Lower lobe of right lung (tissue), 2 donors: ENCODE data around the gene COQ9. TPM values are rescaled to one million over a fixed set of nuclear protein-coding genes. Genes with fewer than 3 reads are reported as not detected.
"Not testable (repeated sequence)": the region's sequence is repeated elsewhere in the genome, so short reads cannot be mapped to it uniquely, and the experiment has no call there.

Source experiments
- ATAC-seq, 2 donors: fragments of 200-7000 bp; cut with Tn5 transposase; one replicate each; pipeline ENCODE4 v1.9.1; 2020 to 2022; ENCODE audit warnings: mild to moderate bottlenecking in 2 of 2, moderate library complexity in 2 of 2
- DNase-seq: peaks from one replicate; pipeline ENCODE4 v3.0.0-alpha.2; 2020
- H3K27ac ChIP-seq: fragments of 200-600 bp; one replicate; pipeline ENCODE4 v1.8.0; 2022
- H3K27me3 ChIP-seq: fragments of 200-600 bp; one replicate; pipeline ENCODE4 v1.8.0; 2022; ENCODE audit warnings: low read depth
- H3K36me3 ChIP-seq: fragments of 200-600 bp; one replicate; pipeline ENCODE4 v1.8.0; 2022; ENCODE audit warnings: mild to moderate bottlenecking
- H3K4me1 ChIP-seq: fragments of 200-600 bp; one replicate; pipeline ENCODE4 v1.8.0; 2022
- H3K4me3 ChIP-seq: fragments of 200-600 bp; one replicate; pipeline ENCODE4 v1.8.0; 2022; ENCODE audit warnings: mild to moderate bottlenecking
- H3K9me3 ChIP-seq: fragments of 200-600 bp; one replicate; pipeline ENCODE4 v1.8.0; 2022
- CTCF ChIP-seq: fragments of 200-600 bp; IDR thresholded peaks from one replicate; pipeline ENCODE4 v1.8.0; 2022; ENCODE audit warnings: antibody characterized with exemption, mild to moderate bottlenecking
- intact Hi-C: fragments of 100-400 bp; cut with DNase I; formaldehyde crosslinking; loops from one replicate; pipeline ENCODE4 v1.11.0; 2022
- total RNA-seq: library from RNA; stranded (reverse); fragmentation: NEBNext Ultra II Directional; extraction: Animal tissue kit (Norgen Biotek cat#: 25700); gene quantifications from one replicate; pipeline ENCODE4 v1.2.1, GENCODE V29; 2021
- donor health status: DM: no; HTN: yes; CAD: no; lungs with severe emphysema.

The COQ9 gene
- total RNA-seq, 1 donor from 2014 or later, result 37.2 TPM

- H3K27me3 ChIP-seq, result no peaks in the 10 kb centered on the region
- no peaks in the 10 kb centered on the region for H3K9me3 ChIP-seq
- no peaks in the 10 kb centered on the region for H3K36me3 ChIP-seq
- no peak overlapping the region for H3K4me3 ChIP-seq
- DNase-seq (peak; percentile 5), ATAC-seq (no peak)
- TF ChIP-seq CTCF, result no peak
- intact Hi-C loops, result no loop called here
- peaks cover 13% of the 10 kb centered on the region for H3K4me1 ChIP-seq
- no peak overlapping the region for H3K27ac ChIP-seq
These were observed 50.8 kb downstream of the COQ9 start for GRCh38 chr16:57498031-57498430.

- H3K9me3 ChIP-seq, H3K36me3 ChIP-seq, H3K27ac ChIP-seq, H3K4me3 ChIP-seq, intact Hi-C loops, ATAC-seq, H3K27me3 ChIP-seq: not testable (repeated sequence)
- DNase-seq, result peak; percentile 25
- peaks cover 21% of the 10 kb centered on the region for H3K4me1 ChIP-seq
These were observed 52.7 kb downstream of the COQ9 start for GRCh38 chr16:57499941-57500340.

DNA sequence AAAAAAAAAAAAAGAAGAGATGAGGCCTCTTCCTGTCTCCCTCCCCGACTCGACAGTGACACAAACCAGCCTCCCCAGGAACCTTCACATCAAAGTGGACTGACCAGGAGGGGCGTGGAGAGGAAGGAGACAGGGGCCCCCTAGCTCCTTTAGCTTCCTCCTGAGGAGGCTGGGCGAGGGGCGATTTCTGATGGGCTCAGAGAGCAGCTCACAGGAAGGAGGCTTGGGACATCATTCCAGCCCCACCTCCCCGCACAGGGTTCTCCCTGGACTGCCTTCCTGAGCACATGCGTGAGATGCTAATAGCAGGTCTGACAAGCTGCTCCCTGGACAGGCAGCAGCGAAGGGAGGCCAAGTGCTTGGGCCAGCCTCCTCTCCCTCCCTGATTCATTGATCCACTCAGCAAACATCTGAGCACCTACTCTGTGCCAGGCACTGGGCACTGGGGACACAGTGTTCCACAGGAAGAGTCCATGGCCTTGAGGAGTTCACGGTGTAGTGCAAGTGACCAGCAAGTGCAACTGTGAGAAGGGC is 53.4 kb downstream of the COQ9 start:
- H3K4me1 ChIP-seq, result peaks cover 21% of the 10 kb centered on the region
- no peak overlapping the region for H3K4me3 ChIP-seq
- no peaks in the 10 kb centered on the region for H3K9me3 ChIP-seq
- H3K27me3 ChIP-seq, result no peaks in the 10 kb centered on the region
- DNase-seq (peak; percentile 50), ATAC-seq (peak; percentile 30 to 47)
- intact Hi-C loops, result no loop called here
- H3K36me3 ChIP-seq, result no peaks in the 10 kb centered on the region
- no peak overlapping the region for H3K27ac ChIP-seq
- TF ChIP-seq CTCF, result no peak

DNA sequence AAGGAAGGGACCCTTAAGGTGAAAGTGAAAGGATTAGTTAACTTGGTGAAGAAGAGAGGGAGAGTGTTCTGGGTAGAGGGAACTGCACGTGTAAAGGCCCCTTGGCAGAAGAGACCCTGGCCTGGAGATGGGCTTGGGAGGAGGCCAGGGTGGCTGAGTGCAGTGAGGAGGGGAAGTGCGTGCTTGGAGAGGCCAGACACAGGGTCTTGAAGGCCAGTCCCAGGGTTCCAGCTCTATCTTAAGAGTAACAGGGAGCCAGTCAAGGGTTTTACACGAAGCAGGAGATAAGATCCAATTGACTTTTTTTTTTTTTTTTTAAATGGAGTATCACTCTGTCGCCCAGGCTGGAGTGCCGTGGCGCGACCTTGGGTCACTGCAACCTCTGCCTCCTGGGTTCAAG is 54.2 kb downstream of the COQ9 start:
- no peaks in the 10 kb centered on the region for H3K9me3 ChIP-seq
- H3K27me3 ChIP-seq, result no peaks in the 10 kb centered on the region
- H3K4me1 ChIP-seq, result peaks cover 21% of the 10 kb centered on the region
- H3K36me3 ChIP-seq, result no peaks in the 10 kb centered on the region
- ATAC-seq (peak in 1 of 2 donors; percentile 4), DNase-seq (no peak)
- no peak overlapping the region for H3K27ac ChIP-seq
- TF ChIP-seq CTCF, result no peak
- no peak overlapping the region for H3K4me3 ChIP-seq
- intact Hi-C loops, result no loop called here

GRCh38 chr16:57502048-57502775 is 54.9 kb downstream of the COQ9 start:
- no peak overlapping the region for H3K27ac ChIP-seq
- no peaks in the 10 kb centered on the region for H3K9me3 ChIP-seq
- no peaks in the 10 kb centered on the region for H3K36me3 ChIP-seq
- peaks cover 21% of the 10 kb centered on the region for H3K4me1 ChIP-seq
- no peaks in the 10 kb centered on the region for H3K27me3 ChIP-seq
- TF ChIP-seq CTCF, result no peak
- peak; percentile 77 to 90 for ATAC-seq
- intact Hi-C loops, result no loop called here
- no peak overlapping the region for H3K4me3 ChIP-seq
- DNase-seq, result no peak

GRCh38 chr16:57503366-57503765 is 56.1 kb downstream of the COQ9 start:
- Histone ChIP-seq H3K27ac (no peak overlapping the region), H3K36me3 (no peaks in the 10 kb centered on the region), H3K4me3 (no peak overlapping the region), H3K27me3 (no peaks in the 10 kb centered on the region), H3K4me1 (peaks cover 21% of the 10 kb centered on the region), H3K9me3 (no peaks in the 10 kb centered on the region)
- intact Hi-C loops, result no loop called here
- peak; percentile 15 to 28 for ATAC-seq
- TF ChIP-seq CTCF, result no peak
- no peak for DNase-seq
